IPS-NIHi7 (cell line): ENCODE data around the gene RSRP1.

Source experiments
- DNase-seq: peaks from one replicate; pipeline ENCODE4 v3.0.0; 2012; ENCODE audit warnings: mixed read lengths; ENCODE audit errors: extremely low spot score

The RSRP1 gene

GRCh38 chr1:25219661-25220251 lies 27.5 kb downstream of the RSRP1 start:
- no peak for DNase-seq

DNA sequence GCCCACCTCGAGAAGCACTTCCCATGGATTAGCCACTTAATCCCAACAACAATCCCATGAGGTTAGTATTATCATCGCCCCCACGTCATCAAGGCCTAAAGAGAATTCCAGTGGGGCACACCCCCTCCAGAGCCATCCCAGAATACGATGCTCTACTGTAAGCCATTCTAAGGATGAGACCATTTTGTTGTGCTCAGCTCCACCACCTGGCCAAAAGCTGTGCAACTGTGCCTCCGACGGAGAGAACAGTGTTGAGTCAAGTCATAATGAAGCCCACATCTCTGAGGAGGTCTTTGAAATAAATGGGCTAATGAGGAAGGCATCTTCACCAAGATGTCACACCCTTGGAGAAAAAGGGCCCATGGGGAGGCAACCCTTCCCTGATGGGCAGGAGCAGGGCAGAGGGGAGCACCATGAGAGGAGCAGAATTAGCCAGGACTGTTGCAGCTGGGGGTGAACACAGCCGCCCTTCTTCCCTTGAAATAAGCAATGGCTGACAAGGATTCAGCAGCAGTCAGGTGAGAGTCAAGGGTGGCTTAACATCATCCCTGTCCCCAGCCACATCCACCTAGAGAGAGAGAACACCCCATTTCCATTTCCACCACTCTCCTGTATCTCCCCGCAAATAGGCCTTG lies 29.5 kb downstream of the RSRP1 start:
- DNase-seq: no peak

DNA sequence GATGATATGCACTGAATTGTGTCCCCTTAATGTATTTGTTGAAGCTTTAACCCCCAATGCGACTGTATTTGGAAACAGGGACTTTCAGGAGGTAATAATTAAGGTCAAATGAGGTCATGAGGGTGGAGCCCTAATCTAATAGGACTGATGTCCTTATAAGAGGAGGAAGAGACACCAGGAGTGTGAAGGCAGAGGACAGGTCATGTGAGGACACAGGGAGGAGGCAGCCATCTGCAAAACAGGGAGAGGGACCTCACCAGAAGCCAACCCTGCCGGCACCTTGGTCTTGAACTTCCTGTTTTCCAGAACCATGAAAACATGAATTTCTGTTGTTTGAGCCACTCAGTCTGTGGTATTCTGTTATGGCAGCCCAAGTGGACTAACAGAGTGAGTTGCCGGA lies 30.2 kb downstream of the RSRP1 start:
- no peak for DNase-seq

DNA sequence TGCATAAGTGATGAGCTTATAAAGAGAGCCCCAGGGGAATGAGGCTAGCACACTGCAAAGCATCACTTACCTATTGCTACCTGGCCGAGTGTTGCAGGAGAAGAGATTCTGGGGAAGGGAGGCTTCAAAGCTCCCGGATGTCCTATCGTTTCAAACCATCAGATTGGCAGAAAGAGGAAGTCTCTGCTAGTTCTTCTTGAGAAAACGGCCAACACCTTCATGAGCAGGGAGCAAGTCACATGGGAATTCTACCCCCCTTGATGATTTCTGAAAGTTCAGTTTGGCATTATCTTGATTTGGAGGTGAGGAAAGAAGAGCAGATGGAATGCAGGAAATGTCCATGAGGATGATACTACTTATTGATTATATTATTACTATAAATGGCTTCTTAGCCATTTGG lies 31.1 kb downstream of the RSRP1 start:
- no peak for DNase-seq

DNA sequence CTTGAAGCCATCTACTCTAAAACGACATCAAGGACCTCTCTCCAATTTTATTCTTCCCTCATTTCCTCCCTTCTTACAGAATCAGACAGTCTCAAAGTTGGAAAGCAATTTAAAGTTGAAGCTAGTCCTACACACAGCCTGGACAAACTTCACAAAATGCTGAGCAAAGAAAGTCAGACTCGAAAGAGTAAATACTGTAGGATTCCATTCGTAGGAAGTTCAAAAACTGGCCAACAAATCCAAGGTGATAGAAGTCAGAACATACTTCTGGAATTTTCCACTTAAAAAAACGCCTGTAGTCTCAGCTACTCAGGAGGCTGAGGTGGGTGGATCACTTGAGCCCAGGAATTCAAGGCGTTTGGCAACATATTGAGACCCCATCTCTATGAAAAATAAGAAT lies 34.5 kb downstream of the RSRP1 start:
- no peak for DNase-seq

DNA sequence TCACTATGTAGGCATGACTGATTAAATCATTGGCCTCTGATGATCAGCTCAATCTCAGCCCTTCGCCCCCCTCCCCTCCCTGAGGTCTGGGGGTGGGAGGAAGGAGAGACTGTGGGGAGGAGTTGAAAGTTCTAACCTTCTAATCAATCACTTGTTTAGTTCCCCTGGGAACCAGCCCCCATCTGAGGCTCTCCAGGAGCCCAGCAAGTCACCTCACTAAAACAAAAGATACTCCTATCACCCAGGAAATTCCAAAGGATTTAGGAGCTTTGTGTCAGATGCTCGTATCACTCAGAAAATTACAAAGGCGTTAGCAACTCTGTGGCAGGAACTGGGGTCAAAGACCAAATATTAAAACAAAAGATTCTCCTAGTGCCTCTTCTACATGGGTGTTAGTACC lies 36.5 kb downstream of the RSRP1 start:
- no peak for DNase-seq

DNA sequence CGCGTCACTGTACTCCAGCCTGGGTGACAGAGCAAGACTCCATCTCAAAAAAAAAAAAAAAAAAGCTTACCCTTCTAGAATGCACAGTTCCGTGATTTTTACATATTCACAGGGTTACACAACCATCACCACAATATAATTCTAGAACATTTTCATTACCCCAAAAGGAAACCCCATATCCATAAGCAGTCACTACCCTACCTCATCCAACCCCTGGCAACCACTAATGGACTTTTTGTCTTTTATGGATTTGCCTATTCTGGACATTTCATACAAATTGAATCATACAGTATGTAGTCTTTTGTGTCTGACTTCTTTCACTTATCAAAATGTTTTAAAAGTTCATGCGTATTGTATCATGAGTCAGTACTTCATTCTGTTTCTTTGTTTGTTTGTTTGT lies 37.7 kb downstream of the RSRP1 start:
- DNase-seq: no peak

DNA sequence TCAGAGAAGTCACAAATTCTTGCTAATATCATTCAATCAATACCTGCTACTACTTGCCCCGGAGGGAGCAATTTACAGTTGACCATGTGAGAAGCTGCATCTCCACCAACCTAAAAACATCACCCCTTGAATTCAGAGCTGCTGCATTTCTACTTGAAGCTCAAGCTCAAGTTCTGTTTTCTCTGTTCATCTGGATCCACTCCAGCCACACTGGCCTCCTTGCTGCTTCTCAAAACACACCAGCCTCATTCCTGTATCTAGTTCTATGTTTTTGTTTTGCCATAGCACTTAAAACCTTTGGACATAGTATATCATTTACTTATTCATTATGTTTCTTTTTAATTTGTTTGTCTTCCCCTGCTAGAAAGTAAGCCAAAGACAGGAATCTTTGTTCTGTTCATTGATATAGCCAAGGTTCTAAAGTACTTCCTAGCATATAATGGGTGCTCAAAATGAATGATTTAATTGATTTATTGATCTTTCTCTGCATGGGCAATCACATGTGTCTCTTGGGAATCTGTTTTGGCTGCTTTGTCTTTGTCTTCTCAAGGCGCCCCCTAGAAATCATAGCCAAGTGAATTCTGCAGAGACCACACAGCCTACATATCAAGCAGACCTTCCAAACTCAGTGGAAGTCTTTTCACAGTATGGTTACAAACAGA lies 38.6 kb downstream of the RSRP1 start:
- DNase-seq: no peak

- DNase-seq: no peak
Observed at GRCh38 chr1:25208092-25208491, 39.2 kb downstream of the RSRP1 start.

GRCh38 chr1:25206201-25206600 lies 41.1 kb downstream of the RSRP1 start:
- DNase-seq: no peak

DNA sequence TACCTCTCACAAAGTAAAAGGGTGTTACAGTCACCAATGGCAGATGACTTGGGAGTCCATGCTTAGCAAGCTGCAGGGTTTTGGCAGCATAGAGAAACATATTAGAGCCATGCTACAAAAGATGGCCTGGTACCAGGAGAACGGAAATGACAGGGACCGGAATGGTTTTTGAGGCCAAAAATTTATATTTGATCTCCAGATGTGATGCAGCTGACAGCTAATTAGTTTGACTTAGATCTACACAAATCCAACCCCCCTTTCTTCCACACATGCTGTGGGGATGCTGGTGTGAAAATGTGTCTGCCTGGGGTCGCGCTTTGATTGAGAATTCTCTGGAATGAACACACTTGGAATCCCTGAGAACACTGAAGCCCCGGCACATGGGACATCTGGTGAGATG lies 41.5 kb downstream of the RSRP1 start:
- DNase-seq: no peak

- peak; percentile 63 for DNase-seq
Observed at GRCh38 chr1:25204797-25205480, 42.3 kb downstream of the RSRP1 start.

DNA sequence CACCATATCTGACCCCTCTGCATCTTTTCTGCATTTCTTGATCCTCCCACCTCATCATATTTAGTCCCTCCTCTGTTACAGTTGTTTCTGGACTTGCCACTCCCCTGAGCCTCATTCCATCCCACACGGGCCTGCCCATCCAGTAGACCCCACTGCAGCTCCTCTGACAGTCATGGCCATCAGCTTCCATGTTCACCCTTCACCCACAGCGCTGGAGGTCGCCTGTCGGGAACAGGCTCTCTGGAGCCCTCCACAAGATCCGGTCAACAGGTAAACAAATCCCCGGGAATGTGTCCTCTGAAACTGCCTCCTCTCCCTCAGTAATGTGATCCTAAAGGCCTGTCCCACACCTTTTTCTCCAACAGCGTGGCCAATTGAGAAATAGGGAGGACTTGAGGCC lies 46.2 kb downstream of the RSRP1 start:
- no peak for DNase-seq

DNA sequence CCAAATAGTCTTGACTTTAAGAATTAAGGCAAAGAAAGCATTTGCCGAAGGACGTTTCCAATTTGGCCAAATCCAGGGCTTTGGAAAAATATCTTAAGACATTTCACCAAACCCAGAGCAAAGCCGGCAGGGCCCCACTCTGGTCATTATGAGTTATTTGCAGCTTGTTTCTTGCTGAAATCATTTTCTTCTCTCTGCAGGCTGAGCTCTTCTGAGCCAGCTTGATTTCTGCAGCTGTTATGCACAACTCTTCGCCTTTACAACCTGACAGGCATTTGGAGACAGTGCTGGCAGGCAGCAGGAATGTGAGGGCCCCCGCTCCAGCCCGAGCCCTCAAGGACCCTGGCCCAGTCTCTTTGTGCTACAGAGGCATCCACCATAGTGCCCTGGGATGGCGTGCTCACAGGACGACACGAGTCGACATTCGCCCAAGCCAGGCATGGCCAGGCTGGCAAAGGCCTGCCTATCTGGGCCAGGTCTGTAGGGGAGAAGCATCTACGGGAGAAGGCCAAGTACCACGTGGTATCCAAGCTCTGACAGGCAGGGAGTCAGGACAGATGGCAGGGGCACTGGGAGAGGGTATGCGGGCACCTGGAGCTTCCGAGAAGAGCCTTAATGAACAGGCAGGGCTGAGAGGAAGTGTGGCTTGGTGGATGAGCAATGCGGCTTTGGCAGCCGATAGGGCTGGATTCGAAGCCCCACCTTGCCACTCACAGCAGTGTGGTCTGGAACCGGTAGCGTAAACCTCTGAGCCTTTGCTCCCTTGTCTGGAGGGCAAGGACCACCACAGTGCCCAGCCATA lies 47.2 kb downstream of the RSRP1 start:
- no peak for DNase-seq

DNA sequence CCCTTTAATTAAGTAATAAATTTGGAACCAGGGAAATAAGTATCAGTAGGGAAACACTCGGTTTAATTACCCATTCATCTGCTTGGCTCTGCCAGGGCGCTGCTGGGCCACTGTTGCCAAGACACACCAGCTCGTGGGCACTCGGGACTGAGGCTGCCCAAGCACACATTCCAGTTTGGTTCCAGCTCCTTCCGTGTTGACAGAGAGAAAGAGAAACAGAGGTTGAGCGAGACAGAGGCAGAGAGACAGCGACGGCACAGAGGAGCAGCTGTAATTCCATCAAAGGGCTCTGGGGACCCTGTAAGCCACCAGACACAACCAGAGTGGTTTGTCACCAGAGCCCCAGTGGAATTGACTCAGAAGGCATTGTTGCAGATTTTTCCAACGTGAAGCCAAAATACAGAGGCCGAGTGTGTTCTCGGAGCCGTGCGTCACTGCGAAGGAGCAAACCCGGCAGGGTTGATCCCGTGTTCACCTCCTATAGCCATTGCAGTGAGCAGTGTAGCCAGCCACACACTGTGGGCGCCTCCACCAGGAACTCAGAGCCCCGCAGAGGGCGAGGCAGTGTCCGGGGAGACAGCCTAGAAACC lies 48.5 kb downstream of the RSRP1 start:
- DNase-seq: no peak

DNA sequence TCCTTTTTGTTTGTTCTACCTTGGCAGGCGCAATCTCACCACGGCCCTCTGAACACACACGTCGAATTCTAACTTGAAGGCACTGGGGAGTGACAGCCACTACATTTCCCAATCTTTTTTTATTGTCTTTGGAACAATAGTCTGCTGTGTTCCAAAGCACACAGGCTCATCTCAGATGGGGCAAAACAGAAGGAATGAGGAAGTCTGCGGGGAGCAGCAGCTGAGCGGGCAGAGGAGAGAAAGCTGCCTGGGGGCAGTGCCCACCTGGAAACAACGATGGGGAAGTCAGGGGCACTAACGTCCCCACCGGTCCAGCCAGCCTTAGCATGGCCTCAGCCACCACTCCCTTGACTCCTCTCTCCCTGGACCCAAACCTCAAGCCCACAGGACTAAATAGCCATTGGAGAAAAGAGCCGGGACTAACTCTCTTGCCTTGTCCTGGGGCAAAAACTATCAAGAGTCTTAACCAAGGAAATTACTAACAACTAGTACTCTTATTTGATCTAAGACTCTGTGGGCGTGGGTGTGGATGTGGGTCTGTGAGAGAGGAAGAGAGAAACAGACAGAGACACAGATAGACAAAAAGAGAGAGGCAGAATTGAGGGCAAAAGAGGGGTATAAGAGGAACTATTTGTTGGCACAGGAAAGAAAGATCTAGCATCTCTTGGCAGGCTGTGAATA lies 49.1 kb downstream of the RSRP1 start:
- DNase-seq: no peak

GRCh38 chr1:25197235-25197975 lies 49.8 kb downstream of the RSRP1 start:
- DNase-seq: no peak

DNA sequence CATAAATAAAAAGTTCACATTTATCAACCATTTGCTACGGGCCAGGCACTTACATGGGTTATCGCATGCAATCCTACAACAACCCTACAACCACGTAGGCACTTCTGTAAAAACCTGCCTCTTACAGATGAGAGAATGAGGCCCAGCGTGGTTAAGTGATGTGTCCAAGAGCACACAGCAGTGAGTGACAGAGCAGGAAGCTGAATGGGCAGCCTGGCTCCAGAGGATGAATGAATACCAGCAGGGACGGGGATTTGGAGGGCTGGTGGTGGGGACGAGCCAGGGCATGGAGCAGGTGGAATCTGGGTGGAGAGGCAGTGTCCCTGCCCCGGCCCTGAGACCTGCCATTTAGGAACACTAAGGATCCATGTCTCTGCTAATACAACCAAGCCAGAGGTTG lies 50.4 kb downstream of the RSRP1 start:
- DNase-seq: no peak

GRCh38 chr1:25195835-25196234 lies 51.4 kb downstream of the RSRP1 start:
- no peak for DNase-seq

GRCh38 chr1:25194572-25195020 lies 52.7 kb downstream of the RSRP1 start:
- no peak for DNase-seq
